Adipocyte (in vitro differentiated cells): ENCODE measurements around the gene SRSF6.
"Not testable (repeated sequence)": the region's sequence is repeated elsewhere in the genome, so short reads cannot be mapped to it uniquely, and the experiment has no call there.

Experiments used
- DNase-seq: peaks from one replicate; pipeline ENCODE4 v3.0.0-alpha.2; 2015; ENCODE audit warnings: low read depth
- H3K27me3 ChIP-seq: replicated peaks from 2 replicates; pipeline ENCODE4 v1.7.0; 2013; ENCODE audit warnings: mild to moderate bottlenecking, low read length, moderate library complexity; ENCODE audit not compliant: control insufficient read depth, insufficient read depth
- H3K36me3 ChIP-seq: 2 replicates; pipeline ENCODE4 v1.7.0; 2013; ENCODE audit warnings: low read length, mild to moderate bottlenecking, moderate library complexity; ENCODE audit not compliant: control insufficient read depth, insufficient read depth, severe bottlenecking
- H3K4me1 ChIP-seq: 2 replicates; pipeline ENCODE4 v1.7.0; 2013; ENCODE audit warnings: mild to moderate bottlenecking, low read length, moderate library complexity; ENCODE audit not compliant: control insufficient read depth, insufficient read depth
- H3K4me3 ChIP-seq: 2 replicates; pipeline ENCODE4 v1.7.0; 2013; ENCODE audit warnings: mild to moderate bottlenecking, low read length, moderate library complexity
- H3K9ac ChIP-seq: 2 replicates; pipeline ENCODE4 v1.7.0; 2013; ENCODE audit warnings: mild to moderate bottlenecking, low read length, moderate library complexity
- H3K9me3 ChIP-seq: 2 replicates; pipeline ENCODE4 v1.7.0; 2013; ENCODE audit warnings: mild to moderate bottlenecking, low read length, moderate library complexity; ENCODE audit not compliant: control insufficient read depth

SRSF6 gene

GRCh38 chr20:43432498-43432897 lies 25.2 kb upstream of the SRSF6 start:
- Histone ChIP-seq H3K4me3 (no peak overlapping the region), H3K4me1 (peaks cover 11% of the 10 kb centered on the region), H3K9me3 (no peaks in the 10 kb centered on the region), H3K36me3 (no peaks in the 10 kb centered on the region), H3K9ac (no peak overlapping the region), H3K27me3 (peaks cover 14% of the 10 kb centered on the region)
- DNase-seq, result no peak

DNA sequence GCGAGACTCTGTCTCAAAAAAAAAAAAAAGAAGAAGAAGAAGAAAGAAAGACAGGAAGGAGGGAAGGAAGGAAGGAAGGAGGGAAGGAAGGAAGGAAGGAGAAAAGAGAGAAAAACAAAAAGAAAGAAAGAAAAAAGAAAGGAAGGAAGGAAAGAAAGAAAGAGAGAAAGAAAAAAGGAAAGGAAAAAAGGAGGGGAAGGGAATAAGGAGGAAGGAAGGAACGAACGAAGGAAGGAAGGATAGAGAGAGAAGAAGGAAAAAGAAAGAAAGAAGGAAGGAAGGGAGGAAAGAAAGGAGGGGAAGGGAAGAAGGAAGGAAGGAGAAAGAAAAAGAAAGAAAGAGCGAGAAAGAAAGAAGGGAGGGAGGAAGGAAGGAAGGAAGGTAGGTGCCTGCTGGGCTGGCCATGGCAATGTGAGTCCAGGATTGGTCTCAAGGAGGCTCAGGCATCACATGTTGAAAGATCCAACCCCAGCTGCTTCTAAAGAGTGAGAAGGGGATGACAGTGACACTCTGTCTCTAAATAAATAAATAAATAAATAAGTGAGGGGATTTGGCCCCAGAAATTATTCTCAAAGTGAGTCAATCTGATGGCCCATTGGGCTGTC lies 24.3 kb upstream of the SRSF6 start:
- peaks cover 11% of the 10 kb centered on the region for H3K4me1 ChIP-seq
- no peaks in the 10 kb centered on the region for H3K9me3 ChIP-seq
- DNase-seq, result no peak
- H3K9ac ChIP-seq, result no peak overlapping the region
- H3K27me3 ChIP-seq, result peaks cover 17% of the 10 kb centered on the region
- no peak overlapping the region for H3K4me3 ChIP-seq
- no peaks in the 10 kb centered on the region for H3K36me3 ChIP-seq

- H3K27me3 ChIP-seq, result peaks cover 21% of the 10 kb centered on the region
- H3K36me3 ChIP-seq, result no peaks in the 10 kb centered on the region
- peaks cover 11% of the 10 kb centered on the region for H3K4me1 ChIP-seq
- H3K9me3 ChIP-seq, result no peaks in the 10 kb centered on the region
- DNase-seq, result no peak
- H3K4me3 ChIP-seq, result no peak overlapping the region
- no peak overlapping the region for H3K9ac ChIP-seq
These were observed 23.1 kb upstream of the SRSF6 start for GRCh38 chr20:43434565-43434964.

GRCh38 chr20:43438578-43439316 lies 18.9 kb upstream of the SRSF6 start:
- no peaks in the 10 kb centered on the region for H3K36me3 ChIP-seq
- DNase-seq, result no peak
- no peaks in the 10 kb centered on the region for H3K4me1 ChIP-seq
- H3K9ac ChIP-seq, result no peak overlapping the region
- no peak overlapping the region for H3K4me3 ChIP-seq
- H3K27me3 ChIP-seq, result peaks cover 26% of the 10 kb centered on the region
- no peaks in the 10 kb centered on the region for H3K9me3 ChIP-seq

DNA sequence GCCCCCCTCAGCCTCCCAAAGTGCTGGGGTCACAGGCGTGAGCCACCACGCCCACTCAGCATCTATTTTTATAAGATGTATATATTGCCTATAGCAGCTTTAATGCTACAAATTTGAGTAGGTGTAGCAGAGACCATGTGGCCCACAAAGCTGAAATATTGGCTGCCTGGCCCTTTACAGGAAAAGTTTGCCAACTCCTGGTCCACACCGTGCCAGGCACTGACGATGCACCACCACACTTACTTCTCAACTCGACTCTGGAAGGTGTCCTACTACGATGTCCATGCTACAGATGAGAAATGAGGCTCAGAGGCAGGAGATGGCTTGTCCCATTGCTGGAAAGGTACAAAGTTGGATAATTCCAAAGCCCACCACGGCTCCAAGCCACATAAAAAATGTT lies 17.2 kb upstream of the SRSF6 start:
- Histone ChIP-seq H3K9me3 (no peaks in the 10 kb centered on the region), H3K9ac (no peak overlapping the region), H3K4me1 (no peaks in the 10 kb centered on the region), H3K27me3 (peaks cover 37% of the 10 kb centered on the region), H3K36me3 (no peaks in the 10 kb centered on the region), H3K4me3 (no peak overlapping the region)
- no peak for DNase-seq

GRCh38 chr20:43442282-43442880 lies 15.3 kb upstream of the SRSF6 start:
- Histone ChIP-seq H3K4me1 (no peaks in the 10 kb centered on the region), H3K4me3 (no peak overlapping the region), H3K9ac (no peak overlapping the region), H3K27me3 (peaks cover 26% of the 10 kb centered on the region), H3K36me3 (no peaks in the 10 kb centered on the region), H3K9me3 (no peaks in the 10 kb centered on the region)
- no peak for DNase-seq

DNA sequence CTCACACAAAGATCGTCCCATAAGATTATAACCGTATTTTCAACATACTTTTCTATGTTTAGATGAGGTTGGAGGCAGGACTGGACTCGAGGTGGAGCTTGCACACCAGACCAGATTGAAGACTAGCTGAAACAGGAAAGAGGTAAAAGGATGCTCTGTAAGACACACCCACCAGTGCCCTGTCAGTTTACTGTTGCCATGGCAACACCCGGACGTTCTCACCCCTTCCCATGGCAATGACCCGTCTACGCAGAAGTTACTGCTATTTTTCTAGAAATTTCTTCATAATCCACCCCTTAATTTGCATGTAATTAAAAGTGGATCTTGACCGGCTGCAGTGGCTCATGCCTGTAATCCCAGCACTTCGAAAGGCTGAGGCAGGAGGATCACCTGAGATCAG lies 13.6 kb upstream of the SRSF6 start:
- Histone ChIP-seq H3K9ac (no peak overlapping the region), H3K4me3 (no peak overlapping the region), H3K27me3 (peaks cover 26% of the 10 kb centered on the region), H3K36me3 (no peaks in the 10 kb centered on the region), H3K9me3 (no peaks in the 10 kb centered on the region), H3K4me1 (no peaks in the 10 kb centered on the region)
- DNase-seq, result no peak

DNA sequence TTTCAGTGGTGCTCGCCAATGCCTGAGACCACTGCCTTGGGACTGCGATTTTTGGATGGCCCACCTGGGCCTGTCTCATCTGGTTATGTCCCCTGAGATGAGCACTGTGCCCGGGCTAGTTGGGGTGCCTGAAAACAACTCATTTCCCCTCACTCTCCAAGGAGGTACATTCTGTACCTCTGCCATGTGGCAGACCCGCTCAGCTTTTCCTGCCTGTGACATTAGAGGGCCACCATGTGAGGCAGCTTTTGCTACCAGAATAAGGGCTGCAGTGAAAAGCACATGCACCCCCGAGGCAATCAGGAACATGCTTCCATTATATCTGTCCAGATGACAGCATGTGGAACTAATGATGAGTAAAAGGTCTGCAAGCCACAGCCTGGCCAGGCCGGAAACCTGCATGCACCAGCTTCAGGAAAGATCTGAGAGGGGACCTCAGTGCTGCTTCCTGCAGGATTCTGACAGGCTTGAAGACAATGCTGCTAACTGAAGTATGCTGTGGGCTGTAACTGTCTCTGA lies 11.3 kb upstream of the SRSF6 start:
- Histone ChIP-seq H3K9ac (no peak overlapping the region), H3K9me3 (no peaks in the 10 kb centered on the region), H3K4me3 (no peak overlapping the region), H3K4me1 (no peaks in the 10 kb centered on the region), H3K27me3 (peaks cover 24% of the 10 kb centered on the region), H3K36me3 (no peaks in the 10 kb centered on the region)
- DNase-seq, result no peak

GRCh38 chr20:43448431-43448747 lies 9.3 kb upstream of the SRSF6 start:
- H3K27me3 ChIP-seq, result peaks cover 24% of the 10 kb centered on the region
- H3K9me3 ChIP-seq, H3K4me1 ChIP-seq, H3K9ac ChIP-seq, H3K36me3 ChIP-seq, H3K4me3 ChIP-seq, DNase-seq: not testable (repeated sequence)

DNA sequence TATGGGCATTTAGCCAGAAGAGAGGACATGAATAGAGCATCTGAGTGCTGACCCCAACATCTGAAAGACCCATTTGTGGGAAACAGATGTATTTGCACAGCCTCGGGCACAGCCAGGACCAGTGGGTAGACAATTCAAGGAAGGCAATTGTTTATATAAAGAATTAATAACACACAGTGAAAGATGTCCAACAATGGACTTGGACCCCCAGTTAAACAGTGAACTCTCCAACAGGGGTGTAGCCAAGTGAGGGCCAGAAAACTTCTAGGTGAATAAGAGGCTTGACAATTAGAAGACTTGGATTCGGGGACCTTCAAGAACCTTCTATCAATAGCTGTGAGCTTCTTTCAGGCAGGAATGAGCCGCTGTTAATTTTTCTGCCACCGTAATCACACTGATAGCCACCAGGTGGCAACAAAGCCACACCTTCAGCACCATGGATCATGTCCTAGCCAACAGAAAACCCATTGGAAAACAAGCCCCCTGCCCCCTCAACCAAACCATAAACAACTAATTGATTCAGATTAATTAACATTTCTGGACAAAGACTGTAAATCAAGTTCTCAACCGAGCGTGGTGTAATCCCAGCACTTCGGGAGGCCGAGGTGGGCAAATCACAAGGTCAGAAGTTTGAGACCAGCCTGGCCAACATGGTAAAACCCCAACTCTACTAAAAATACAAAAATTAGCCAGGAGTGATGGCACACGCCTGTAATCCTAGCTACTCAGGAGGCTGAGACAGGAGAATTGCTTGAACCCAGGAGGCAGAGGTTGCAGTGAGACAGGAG lies 8.8 kb upstream of the SRSF6 start:
- Histone ChIP-seq H3K4me1 (no peaks in the 10 kb centered on the region), H3K27me3 (peaks cover 25% of the 10 kb centered on the region), H3K9ac (no peak overlapping the region), H3K9me3 (no peaks in the 10 kb centered on the region), H3K4me3 (no peak overlapping the region), H3K36me3 (no peaks in the 10 kb centered on the region)
- DNase-seq, result peak; percentile 65
